Putamen (tissue), 1 donor: ENCODE measurements around the gene RAB31.
A peak's percentile ranks its signal among the peaks of the same experiment; 100 is the strongest.

Source experiments
- DNase-seq: peaks from one replicate; pipeline ENCODE4 v3.0.0-alpha.2; 2016; ENCODE audit warnings: low spot score

The RAB31 gene

DNA sequence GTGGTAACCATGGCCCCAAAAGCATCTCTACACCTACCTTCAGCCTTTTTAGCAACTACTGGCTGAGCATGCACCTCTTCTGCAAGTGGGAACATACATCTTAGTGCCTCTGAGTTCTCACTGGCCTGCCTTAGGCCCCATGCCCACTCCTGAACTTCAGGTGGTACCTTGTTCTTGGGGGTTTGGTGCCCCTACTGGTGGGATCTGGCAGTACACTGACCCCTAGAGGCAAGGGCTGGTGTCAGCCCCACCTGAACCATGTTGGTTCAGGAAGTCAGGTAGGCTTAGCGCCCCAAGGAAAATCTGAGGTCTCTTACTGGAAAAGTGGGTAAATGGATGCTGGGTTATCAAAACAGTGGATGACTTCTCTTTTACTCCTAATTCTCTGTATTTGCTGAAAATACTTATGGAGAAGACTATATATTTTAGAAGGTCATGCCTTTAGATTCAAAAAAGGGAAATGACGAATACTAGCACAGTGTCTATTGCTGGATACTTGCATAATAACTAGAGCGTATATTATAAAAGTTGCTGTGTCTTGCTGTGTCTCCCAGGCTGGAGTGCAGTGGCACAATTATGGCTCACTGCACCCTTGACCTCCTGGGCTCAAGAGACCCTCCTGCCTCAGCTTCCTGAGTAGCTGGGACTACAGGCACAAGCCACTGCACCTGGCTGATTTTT is 84.6 kb downstream of the RAB31 start:
- DNase-seq = no peak

DNA sequence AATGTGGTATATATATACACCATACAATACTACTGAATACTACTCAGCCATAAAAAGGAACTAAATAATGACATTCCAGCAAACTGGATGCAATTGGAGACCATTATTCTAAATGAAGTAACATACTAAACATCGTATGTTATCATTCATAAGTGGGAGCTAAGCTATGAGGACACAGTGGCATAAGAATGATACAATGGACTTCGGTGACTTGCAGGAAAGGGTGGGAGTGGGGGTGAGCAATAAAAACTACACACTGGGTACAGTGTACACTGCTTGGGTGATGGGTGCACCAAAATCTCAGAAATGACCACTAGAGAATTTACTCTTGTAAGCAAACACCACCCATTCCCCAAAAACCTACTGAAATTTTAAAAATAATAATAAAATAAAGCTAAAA is 87.9 kb downstream of the RAB31 start:
- DNase-seq = no peak

DNA sequence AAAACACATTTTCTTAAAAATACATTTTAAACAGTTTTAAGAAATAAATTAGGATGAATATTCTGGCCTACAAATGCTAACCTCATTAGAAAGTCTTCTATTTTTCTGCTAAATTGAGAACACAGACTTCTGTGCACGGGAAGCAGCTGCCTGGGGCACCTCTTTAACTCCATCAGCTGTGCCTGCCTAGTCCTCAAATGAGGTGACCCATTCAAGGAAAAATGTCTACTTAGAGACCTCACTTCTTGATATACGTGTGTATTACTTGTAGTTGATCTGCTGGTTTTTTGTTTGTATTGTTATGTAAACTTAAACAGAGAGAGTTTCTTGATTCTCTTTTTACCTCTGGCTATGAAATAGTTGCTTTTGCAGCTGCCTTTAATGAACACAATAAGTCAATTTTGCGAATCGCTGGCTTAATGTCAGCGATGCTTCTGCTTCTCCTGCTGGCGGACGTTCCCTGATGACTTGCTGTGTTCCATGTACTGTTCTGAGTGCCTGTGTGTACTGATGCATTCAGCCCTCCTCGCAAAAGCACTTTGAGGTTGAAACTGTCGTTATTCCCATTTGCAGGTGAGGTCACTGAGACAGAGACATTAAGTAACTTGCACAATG is 88.9 kb downstream of the RAB31 start:
- peak; percentile 72 for DNase-seq

DNA sequence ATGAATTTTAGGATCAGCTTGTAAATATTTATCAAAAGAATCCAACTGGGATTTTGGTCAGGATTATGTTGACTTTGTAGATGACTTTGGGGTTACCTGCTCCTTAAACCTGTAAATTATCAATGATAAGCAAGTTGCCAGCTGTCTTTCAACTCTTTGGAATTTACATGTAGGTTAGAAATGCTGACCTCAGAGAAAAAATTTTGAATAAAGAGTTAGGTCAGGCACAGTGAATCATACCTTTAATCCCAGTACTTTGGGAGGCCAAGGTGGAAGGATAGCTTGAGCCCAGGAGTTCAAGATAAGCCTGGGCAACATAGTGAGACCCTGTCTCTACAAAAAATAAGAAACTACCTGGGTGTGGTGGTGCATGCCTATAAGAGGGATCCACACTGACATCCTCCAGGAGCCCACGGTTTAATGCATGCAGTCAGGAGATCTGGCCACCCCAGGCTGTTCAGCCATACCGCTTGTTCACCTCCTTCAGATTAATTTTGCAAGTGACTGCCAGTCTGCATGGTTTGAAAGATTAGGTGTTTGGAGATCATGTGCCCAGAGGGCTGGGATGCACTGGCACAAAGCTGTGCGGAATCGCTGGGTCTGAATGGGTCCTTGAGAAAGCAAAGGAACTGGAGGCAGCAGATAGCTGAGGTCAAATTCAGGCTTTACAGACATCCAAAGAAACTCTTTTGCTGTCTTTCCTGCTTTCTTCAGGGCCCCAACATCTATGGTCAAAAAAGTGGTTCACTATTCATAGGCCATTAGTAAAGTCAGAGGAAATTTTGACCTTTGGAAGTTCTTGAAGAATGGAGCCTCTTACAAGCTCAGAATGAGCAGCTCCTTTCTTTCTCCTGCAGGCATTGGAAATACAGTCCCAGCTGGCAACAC is 94.3 kb downstream of the RAB31 start:
- no peak for DNase-seq

DNA sequence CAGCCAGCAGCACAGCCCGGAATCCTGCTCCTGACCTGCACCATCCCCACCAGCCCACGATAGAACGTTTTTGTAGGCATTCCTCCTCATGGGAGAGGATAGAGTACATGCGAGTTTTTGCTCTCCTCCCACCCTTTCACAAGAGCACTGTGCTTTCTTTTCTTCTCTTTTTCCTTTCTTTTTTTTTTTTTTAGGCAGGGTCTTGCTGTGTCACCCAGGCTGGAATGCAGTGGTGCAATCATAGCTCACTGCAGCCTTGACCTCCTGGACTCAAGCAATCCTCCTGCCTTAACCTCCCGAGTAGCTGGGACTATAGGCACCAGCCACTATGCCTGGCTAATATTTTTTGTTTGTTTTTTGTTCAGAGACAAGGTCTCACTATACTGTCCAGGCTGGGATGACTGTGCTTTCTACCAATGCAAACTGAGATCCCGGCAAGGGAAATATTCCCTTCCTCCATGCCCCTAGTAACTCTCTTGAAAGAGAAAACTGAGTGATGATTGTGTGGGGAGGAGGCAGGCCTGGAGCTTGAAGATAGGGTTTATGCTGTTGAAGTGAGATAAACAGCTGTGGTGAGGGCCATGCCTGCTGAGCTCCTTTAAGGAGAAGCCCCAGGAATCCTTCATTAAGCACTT is 95.1 kb downstream of the RAB31 start:
- no peak for DNase-seq

DNA sequence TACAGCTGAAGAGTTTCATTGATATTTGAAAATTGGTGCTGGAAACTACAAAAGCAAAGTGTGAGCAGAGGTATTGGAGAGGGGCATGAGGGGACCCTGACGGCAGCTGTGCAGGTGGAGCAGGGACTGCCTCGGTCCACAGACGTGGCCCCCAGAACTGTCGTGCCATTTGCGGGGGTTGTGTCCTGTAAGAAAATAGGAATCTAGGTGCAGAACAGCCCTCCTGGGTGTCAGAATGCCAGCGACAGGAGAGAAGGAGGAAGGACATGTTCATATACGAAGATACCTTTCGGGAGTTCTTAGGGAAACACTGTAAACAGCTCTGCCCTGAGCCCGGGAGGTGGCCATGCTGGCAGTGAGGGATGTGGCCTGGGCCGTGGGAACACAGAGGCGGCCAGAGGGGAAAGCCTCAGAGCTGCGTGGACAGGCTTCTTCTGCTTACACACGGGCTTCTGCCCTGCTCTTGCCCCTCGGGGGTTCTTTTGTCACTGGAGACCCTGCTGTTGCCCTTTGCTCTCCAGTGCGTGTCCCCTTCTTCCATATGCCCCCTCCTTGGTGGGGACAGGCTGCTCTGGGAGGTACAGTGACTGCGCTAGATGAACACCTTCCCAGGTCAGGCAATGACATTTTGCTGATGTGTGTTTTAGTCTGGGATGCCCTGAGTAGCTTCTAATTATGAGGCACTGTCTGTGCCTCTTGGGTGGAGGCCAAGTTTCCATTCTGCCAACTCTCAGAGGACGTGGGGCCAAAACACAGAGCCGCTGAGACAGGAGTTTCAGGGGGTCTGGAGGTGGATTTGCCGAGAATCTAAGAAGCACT is 95.8 kb downstream of the RAB31 start:
- DNase-seq = no peak

DNA sequence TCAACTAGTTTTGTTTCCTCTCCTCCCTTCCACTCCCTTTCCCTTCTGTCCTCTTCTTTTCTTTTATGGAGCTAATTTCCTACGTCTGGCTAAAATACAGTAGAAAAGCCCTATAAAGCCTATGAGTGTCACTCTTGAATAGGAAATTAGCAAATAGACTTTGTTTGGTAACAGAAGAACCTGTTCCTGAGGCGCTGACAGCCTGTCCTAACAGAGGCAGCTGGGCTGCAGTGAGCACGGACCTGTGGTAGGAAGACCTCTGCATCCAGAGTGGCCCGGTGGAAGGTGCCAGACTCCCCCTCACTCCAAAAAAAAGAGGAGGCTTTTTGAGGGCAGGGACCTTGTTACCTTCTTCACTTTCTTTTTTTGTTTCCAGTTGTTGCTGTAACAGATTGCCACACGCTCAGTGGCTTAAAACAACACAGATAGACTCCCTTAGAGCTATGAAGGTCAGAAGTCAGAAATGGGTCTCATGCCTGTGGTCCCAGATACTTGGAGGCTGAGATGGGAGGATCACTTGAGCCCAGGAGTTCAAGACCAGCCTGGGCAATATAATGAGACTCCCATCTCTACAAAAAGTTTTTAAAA is 96.5 kb downstream of the RAB31 start:
- no peak for DNase-seq

DNA sequence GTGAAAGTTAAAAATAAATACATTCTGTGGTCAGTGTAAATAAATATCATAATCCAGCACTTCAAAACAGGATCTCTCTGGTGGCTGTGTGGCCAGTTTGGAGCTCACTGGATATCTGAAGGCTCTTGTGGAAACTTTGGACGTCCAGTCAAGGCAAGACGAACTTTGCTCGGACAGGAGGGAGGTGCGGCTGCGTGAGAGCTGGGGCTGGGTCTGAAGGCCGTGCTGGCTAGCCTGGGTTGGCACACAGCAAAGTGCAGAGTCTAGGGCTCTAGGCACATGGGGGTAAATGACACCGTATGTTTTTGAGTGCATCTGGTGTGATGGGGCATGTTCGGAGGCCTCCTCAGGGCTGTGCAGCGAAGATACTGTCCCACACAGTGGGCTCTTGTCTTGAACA is 98.8 kb downstream of the RAB31 start:
- no peak for DNase-seq

DNA sequence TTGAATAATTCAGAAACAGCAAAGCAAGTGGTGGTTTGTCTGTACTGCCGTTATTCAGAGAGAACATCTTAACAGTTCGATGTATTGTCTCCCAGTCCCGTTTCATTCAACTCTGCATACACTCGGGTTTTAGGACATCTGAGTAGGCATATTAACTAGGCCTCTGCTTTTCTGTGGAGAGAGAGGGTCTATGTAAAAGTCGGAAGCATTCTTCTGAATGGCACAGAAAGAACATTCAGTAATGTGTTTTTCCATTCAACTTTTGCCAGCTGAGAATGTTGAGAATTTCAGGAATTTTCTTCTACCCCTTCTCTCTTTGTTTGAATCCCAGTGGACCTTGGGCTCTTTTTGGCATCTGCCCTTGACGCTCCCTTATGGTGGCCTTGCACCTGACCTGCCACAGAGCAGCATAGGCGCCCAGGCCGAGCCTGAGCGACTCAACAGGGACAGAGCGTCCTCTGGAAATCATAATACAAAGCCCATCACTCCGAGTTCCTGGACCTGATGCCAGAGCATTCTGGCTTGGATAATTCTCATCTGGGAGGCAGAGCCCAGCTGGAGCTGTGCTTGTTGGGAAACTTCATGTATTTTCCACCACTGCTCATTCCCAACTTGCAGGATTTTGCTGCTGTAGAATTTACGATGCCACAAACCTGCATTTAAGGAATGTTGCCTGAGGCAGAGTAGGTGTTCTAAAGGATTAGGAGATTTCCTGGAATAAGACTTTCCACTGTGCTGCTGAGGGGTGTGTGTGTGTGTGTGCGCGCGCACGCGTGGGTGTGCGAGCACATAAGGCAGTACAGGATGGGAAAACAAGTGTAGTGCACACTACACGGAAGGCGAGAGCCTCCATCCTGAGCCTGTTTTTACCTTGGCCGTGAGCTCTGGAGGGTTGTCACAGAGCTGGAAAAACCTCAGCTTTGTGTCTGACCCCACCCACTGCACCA is 100.5 kb downstream of the RAB31 start:
- DNase-seq = no peak

DNA sequence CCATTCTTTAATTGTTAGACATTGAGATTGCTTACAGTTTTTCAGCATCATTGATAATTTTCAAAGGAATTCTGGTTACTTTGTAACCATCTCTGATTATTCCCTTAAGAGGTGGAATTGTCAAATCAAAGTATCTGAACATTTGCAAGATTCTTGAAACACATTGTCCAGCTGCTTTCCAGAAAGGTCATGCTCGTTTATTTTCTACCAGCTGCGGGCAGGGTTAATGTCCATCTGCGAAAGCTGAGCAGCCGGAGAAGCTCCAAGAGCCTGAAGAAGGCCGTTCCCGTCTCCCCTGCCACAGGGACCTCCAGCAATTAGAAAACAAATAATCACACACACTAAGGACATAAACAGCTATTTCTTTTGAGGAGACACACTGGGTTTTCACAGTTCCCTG is 101.6 kb downstream of the RAB31 start:
- DNase-seq = no peak

DNA sequence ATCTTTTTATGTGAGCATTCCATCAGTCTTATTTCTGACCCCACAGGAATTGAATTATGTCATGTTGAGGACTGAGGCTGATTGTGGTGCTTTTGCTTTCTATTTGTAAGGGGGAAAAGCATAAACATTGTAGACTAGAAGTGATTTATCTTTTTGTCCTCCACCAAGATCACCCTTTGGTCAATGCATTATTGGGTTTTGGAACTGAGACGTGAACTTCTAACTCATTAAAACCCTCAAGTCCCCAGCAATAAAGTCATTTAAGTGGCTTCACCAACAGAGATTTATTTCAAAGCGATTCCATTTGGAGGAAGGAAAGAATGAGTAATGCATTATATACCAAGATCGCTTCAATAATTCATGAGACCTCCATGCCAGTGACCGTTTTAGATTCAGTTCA is 102.2 kb downstream of the RAB31 start:
- no peak for DNase-seq

DNA sequence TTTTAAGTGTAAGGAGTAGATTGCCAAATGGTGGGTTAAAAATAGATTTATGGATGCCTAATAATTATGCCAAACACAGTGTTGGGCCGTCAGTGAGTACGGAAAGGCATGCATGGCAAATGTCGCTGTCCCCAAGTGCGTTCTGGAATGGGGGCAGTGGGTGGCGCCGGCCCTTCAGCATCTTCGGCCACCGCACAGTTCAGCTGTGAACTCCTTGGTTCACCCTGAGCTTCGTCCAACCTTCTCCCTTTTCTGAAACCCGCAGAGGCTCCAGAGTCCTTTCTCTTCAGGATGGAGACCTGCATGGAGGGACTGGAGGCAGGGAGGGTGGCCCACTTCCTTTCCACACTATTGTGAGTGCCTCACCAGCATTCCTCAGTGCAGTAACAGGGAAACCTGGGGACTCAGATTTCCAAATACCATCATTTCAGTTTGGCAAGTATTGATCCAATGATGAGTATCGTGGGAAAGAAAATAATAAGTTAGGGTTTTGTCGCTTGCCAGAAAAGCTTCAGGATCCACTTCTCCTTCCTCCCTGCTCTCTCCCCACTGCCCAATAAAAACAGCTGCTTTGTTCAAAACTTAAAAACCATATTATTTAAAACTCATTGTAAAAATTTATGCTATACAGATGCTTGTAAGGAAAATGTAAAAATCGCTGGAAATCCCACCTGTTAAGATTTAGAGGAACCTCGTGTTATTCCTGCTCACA is 103.0 kb downstream of the RAB31 start:
- no peak for DNase-seq

DNA sequence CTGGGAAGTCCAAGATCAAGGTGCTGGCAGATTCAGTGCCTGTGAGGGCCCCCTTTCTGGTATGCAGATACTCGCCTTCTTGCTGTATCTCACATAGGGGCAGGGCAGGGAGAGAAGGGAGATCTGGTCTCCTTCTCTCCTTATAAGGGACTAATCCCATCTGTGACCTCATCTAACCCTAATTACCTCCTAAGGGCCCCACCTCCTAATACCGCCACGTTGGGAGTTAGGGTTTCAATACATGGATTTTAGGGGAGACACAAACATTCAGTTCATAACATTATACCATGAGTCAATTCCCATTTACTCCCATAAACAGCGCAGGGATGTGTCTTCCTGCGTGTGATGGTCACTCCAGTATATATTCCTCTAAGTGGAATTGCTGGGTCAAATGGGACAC is 103.9 kb downstream of the RAB31 start:
- DNase-seq = no peak

DNA sequence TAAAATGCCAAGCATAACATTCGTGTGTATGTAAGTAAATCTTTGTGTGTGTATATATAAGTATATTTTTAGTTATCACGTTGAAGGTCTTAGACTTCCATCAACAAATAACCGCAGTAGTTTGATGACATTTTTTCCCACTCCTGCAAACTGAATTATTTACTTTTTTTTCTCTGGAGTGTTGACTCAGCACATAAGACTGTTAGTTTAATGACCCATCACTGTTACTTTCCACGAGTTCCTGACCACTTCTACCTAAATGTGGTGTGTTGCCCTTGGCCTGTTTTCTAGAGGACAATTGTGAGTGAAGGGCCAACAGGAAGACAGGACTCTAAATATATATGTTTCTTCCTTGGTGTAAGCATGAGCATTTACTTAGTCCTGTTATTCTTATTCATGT is 106.3 kb downstream of the RAB31 start:
- DNase-seq = no peak

DNA sequence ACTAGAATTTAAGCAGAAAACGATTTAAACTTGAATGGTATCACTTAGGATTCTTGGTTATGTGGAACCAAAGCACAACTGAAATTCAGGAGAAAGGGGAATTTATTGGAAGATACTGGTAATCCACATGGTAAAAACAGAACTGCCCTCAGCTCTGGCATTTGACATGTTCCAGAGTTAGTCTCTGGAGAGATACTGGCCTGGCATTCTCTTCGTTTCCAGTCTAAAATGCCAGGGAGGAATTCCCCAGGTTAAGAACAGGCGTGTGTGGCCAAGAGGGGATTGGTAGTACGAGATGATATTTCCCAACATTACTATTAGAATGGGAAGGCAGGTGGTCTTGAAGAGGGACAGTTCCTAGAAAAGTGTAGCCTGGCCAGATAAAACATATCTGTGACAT is 109.2 kb downstream of the RAB31 start:
- DNase-seq = no peak

DNA sequence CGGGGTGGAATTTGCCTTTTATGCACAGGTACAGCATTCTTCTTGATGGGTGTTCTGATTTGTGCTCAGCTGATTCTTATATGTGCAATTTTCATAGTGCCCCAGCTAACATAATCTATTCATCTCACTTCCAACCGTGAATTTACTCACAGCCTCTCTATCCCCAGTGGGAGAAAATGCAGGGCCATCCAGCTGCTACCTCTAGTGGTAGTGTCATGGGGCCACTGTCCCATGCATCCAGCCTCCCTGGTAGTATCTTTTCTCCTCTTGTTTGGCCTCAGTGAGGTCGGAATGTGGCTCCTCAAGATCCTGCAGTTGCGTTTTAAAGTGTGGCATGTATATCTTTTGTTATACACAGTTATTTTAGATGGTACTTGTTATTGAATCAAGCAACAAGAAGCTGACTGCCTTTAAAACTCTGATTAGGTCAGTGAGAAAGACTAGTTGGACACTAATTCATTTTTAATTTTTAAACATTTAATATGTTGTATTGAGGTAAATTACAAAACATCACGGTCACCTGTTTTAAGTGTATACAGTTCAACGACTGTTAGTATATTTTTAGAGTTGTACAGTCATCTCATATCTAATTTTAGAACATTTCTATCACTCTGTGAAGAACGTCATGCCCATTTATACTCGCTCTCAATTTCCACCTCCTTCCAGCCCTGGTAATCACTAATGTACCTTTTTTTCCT is 109.8 kb downstream of the RAB31 start:
- DNase-seq = no peak

DNA sequence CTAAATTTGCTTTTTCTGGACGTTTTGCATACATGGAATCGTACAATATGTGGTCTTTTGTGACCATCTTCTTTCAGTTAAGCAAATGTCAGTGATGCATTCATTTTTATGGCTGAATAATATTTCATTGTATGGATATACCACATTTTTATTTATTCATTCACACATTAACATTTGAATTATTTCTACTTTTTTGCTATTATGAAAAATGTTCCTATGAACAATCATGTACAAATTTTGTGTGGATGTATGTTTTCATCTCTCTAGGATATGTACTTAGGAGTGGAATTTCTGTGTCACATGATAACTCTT is 110.3 kb downstream of the RAB31 start:
- DNase-seq = no peak

DNA sequence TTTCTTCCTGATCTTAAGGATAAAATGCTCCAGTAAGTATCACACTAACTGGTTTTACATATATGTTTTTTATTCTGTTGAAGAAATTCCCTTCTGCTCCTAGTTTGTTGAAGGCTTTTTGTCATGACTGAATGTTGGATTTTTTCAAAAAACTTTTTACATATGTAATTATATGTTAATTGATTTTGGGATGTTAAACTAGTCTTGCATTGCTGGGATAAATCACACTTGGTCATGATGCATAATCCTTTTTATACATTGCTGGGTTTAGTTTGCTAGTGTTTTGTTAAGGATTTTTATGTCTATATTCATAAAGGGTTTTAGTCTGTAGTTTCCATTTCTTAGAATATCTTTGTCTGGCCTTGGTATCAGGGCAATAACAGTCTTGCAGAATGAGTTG is 112.0 kb downstream of the RAB31 start:
- DNase-seq = no peak

DNA sequence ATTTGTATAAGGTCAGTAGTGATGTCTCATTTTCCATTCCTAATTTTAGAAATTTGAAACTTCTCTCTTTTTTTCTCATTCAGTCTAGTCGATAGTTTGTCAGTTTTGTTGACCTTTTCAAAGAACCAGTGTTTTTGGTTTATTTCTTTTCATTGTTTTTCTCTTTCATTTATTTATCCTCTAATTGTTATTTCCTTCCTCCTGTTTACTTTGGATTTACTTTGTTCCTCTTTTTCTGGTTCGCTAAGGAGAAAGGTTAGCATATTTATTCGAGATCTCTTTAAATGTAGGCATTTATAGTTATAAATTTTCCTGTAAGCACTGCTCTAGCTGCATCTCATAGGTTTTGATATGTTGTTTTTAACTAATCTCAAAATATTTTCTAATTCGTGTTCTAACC is 112.6 kb downstream of the RAB31 start:
- DNase-seq = no peak
